Nephron (organoid): ENCODE data around the gene DAG1.
A peak's percentile ranks its signal among the peaks of the same experiment; 100 is the strongest.

Experiments
- H3K27ac Mint-ChIP-seq, 3 experiments: 2 replicates each; pipeline ENCODE4 v1.8.0; 2020; ENCODE audit warnings: mixed read lengths in 3 of 3, mild to moderate bottlenecking in 2 of 3, moderate library complexity in 1 of 3
- H3K27me3 Mint-ChIP-seq: 2 replicates; pipeline ENCODE4 v1.8.0; 2021; ENCODE audit warnings: low read depth, mild to moderate bottlenecking, moderate library complexity, mixed read lengths
- H3K36me3 Mint-ChIP-seq: 2 replicates; pipeline ENCODE4 v1.8.0; 2020; ENCODE audit warnings: low read depth, mixed read lengths
- H3K4me1 Mint-ChIP-seq: 2 replicates; pipeline ENCODE4 v1.8.0; 2020; ENCODE audit warnings: mixed read lengths
- H3K4me3 Mint-ChIP-seq, 3 experiments: 2 replicates each; pipeline ENCODE4 v1.8.0; 2020; ENCODE audit warnings: mild to moderate bottlenecking in 3 of 3, mixed read lengths in 3 of 3, moderate library complexity in 2 of 3
- H3K9me3 Mint-ChIP-seq: 2 replicates; pipeline ENCODE4 v1.8.0; 2020; ENCODE audit warnings: mixed read lengths
- CTCF ChIP-seq, 3 experiments: fragments of 200-600 bp; sonication (generic); IDR thresholded peaks; one replicate each; pipeline ENCODE4 v1.5.0; 2021; ENCODE audit warnings: antibody characterized with exemption in 3 of 3; ENCODE audit not compliant: unreplicated experiment in 3 of 3

The DAG1 gene

DNA sequence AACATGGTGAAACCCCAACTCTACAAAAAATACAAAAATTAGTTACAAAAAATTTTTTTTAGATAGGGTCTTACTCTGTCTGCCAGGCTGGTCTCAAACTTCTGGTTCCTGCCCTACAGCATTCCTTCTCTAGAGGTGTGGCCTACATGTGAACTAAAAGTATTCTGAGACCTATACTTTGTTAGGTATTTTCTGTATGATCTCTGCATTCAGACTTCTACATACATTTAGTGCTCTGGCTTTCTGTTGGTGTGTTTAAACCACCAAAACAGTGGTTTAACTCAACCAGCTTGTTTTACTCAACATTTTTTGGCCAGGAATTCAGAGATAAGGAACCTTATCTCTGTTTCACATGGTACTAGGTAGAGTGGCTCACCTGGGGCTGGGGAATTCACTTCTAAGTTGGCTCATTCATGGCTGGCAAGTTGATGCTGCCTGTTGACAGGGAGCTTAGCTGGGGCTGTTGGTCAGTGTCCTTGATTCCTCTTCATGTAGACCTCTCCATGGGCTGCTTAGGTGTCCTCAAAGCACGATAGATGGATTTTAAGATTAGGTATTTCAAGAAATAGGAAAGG, 42.8 kb downstream of the DAG1 start:
- peaks cover 12% of the 10 kb centered on the region for H3K4me1 Mint-ChIP-seq
- H3K4me3 Mint-ChIP-seq, result no peak overlapping the region
- H3K27me3 Mint-ChIP-seq, result peaks cover 3% of the 10 kb centered on the region
- H3K36me3 Mint-ChIP-seq, result peaks cover 50% of the 10 kb centered on the region
- TF ChIP-seq CTCF (IDR thresholded peaks at IDR 0.05; ENCODE audit: unreplicated experiment in 3 of 3), result no peak
- no peaks in the 10 kb centered on the region for H3K9me3 Mint-ChIP-seq
- H3K27ac Mint-ChIP-seq, result no peak overlapping the region

DNA sequence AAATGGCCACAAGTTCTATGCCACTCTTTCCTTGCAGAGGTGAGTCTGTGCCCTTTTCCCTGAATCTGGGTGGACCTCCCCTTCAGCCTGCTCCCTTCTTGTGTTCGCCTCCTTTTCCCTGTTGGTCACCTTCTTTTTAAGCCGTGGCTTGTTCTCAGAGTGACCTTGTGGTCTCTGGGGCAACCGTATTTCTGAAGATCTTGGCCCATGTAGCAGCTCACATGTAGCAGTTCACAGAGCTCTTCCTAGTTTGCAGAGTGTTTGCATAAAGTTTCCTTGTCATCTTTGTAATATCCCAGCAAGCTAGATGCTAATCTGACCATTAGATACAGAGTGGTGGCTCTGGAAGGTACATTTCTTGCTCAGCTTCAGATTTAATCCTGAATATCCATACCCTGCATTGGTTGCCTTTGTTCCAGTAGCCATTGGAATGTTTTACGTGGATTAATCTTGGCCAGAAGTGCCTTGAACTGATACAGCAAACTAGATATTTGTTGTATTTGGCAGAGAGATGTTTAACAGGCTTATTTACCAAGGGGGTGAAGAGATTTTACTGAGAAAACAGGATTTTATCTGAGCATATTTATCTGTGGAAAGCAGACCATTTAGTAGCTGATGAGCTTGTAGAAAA, 43.5 kb downstream of the DAG1 start:
- Mint-ChIP-seq H3K27ac (peak overlapping the region in 2 of 3 experiments; percentile 12 to 18), H3K4me1 (peaks cover 16% of the 10 kb centered on the region), H3K4me3 (no peak overlapping the region), H3K27me3 (peaks cover 3% of the 10 kb centered on the region), H3K36me3 (peaks cover 50% of the 10 kb centered on the region), H3K9me3 (no peaks in the 10 kb centered on the region)
- no peak for TF ChIP-seq CTCF (IDR thresholded peaks at IDR 0.05; ENCODE audit: unreplicated experiment in 3 of 3)

GRCh38 chr3:49518016-49518415, 47.9 kb downstream of the DAG1 start:
- peaks cover 3% of the 10 kb centered on the region for H3K27me3 Mint-ChIP-seq
- H3K4me3 Mint-ChIP-seq, result no peak overlapping the region
- peaks cover 43% of the 10 kb centered on the region for H3K36me3 Mint-ChIP-seq
- H3K9me3 Mint-ChIP-seq, result no peaks in the 10 kb centered on the region
- H3K27ac Mint-ChIP-seq, result no peak overlapping the region
- H3K4me1 Mint-ChIP-seq, result peaks cover 32% of the 10 kb centered on the region
- no peak for TF ChIP-seq CTCF (IDR thresholded peaks at IDR 0.05; ENCODE audit: unreplicated experiment in 3 of 3)

DNA sequence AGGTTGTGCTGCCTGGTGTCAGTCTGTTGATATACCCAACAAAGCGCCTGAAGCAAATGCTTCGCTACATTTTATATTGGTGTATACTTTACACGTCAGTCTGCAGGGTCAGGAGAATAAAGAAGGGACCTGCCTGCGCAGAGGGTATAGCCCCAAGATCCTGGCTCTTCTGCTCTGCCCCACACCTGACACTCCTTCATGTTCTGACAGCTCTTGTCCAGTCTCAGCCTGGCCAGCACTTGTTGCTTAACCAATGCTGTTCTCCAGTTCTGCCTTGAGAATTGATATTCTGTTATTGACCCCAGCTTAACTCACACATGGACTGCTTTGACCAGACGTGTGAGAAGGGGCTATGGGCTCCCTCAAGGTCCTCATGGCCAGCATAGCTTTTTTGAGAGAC, 48.4 kb downstream of the DAG1 start:
- no peak for TF ChIP-seq CTCF (IDR thresholded peaks at IDR 0.05; ENCODE audit: unreplicated experiment in 3 of 3)
- no peaks in the 10 kb centered on the region for H3K9me3 Mint-ChIP-seq
- peaks cover 31% of the 10 kb centered on the region for H3K4me1 Mint-ChIP-seq
- peaks cover 38% of the 10 kb centered on the region for H3K36me3 Mint-ChIP-seq
- H3K27ac Mint-ChIP-seq, result no peak overlapping the region
- H3K4me3 Mint-ChIP-seq, result no peak overlapping the region
- peaks cover 3% of the 10 kb centered on the region for H3K27me3 Mint-ChIP-seq

GRCh38 chr3:49519296-49519695, 49.2 kb downstream of the DAG1 start:
- Mint-ChIP-seq H3K27ac (peak overlapping the region in 1 of 3 experiments; percentile 44), H3K4me3 (no peak overlapping the region), H3K36me3 (peaks cover 30% of the 10 kb centered on the region), H3K27me3 (peaks cover 3% of the 10 kb centered on the region), H3K4me1 (peaks cover 27% of the 10 kb centered on the region), H3K9me3 (no peaks in the 10 kb centered on the region)
- no peak for TF ChIP-seq CTCF (IDR thresholded peaks at IDR 0.05; ENCODE audit: unreplicated experiment in 3 of 3)

GRCh38 chr3:49519916-49520385, 49.9 kb downstream of the DAG1 start:
- Mint-ChIP-seq H3K4me1 (peaks cover 27% of the 10 kb centered on the region), H3K27me3 (no peaks in the 10 kb centered on the region), H3K4me3 (no peak overlapping the region), H3K27ac (peak overlapping the region in 2 of 3 experiments; percentile 36 to 44), H3K36me3 (peaks cover 27% of the 10 kb centered on the region), H3K9me3 (no peaks in the 10 kb centered on the region)
- no peak for TF ChIP-seq CTCF (IDR thresholded peaks at IDR 0.05; ENCODE audit: unreplicated experiment in 3 of 3)
